ENCODE results near the gene SECISBP2.

SECISBP2 gene

GRCh38 chr9:89350988-89351557 is 32.8 kb downstream of the SECISBP2 start:
- Histone ChIP-seq H3K18ac (ENCODE audit: low read depth in 1 of 2, low read length in 2 of 2) (no peak overlapping the region), H2BK15ac (ENCODE audit: low read depth, poor library complexity, severe bottlenecking) (no peak overlapping the region), H3K27me3 (ENCODE audit: control insufficient read depth in 1 of 2, insufficient read depth in 1 of 2, low read length in 2 of 2) (no peaks in the 10 kb centered on the region), H3K79me1 (replicated peaks; ENCODE audit: low read length, poor library complexity, severe bottlenecking) (peaks cover 50% of the 10 kb centered on the region), H2AFZ (ENCODE audit: low read depth, low read length) (no peak overlapping the region), H2BK120ac (ENCODE audit: low read depth, low read length) (no peak overlapping the region), H3K4me1 (ENCODE audit: control insufficient read depth, insufficient read depth, low read depth, low read length) (no peaks in the 10 kb centered on the region), H3K9ac (ENCODE audit: low read length) (no peak overlapping the region), H3K9me3 (ENCODE audit: control insufficient read depth, low read length) (no peaks in the 10 kb centered on the region), H3K4ac (ENCODE audit: low read depth in 1 of 2, low read length in 2 of 2) (no peak overlapping the region), H3K14ac (ENCODE audit: low read length in 2 of 2) (no peak overlapping the region), H2AK5ac (ENCODE audit: low read length, severe bottlenecking) (no peak overlapping the region), H4K8ac (ENCODE audit: low read length) (no peak overlapping the region), H3K36me3 (ENCODE audit: control insufficient read depth in 1 of 2, insufficient read depth in 2 of 2, low read depth in 1 of 2, low read length in 2 of 2) (peaks cover 79 to 97% of the 10 kb centered on the region in 2 experiments), H4K91ac (ENCODE audit: low read length) (no peak overlapping the region), H3K27ac (ENCODE audit: low read length, poor library complexity, severe bottlenecking) (no peak overlapping the region), H3K23ac (ENCODE audit: low read length in 2 of 2) (no peak overlapping the region), H3K4me3 (ENCODE audit: insufficient read depth in 1 of 2, low read depth in 1 of 2, low read length in 2 of 2) (no peak overlapping the region), H3K4me2 (ENCODE audit: low read length, poor library complexity, severe bottlenecking) (no peak overlapping the region), H2BK5ac (ENCODE audit: low read depth, low read length, poor library complexity, severe bottlenecking) (no peak overlapping the region), H2BK12ac (ENCODE audit: low read length in 2 of 2) (no peak overlapping the region)
- 78% methylated on average over 2 of the region's 2 CpGs for WGBS
- DNase-seq, result no peak

- Histone ChIP-seq H2BK15ac (ENCODE audit: low read depth, poor library complexity, severe bottlenecking) (no peak overlapping the region), H4K8ac (ENCODE audit: low read length) (no peak overlapping the region), H4K91ac (ENCODE audit: low read length) (no peak overlapping the region), H2BK12ac (ENCODE audit: low read length in 2 of 2) (no peak overlapping the region), H3K4ac (ENCODE audit: low read depth in 1 of 2, low read length in 2 of 2) (no peak overlapping the region), H2AK5ac (ENCODE audit: low read length, severe bottlenecking) (no peak overlapping the region), H3K9me3 (ENCODE audit: control insufficient read depth, low read length) (no peaks in the 10 kb centered on the region), H2BK120ac (ENCODE audit: low read depth, low read length) (no peak overlapping the region), H3K9ac (ENCODE audit: low read length) (no peak overlapping the region), H2AFZ (ENCODE audit: low read depth, low read length) (no peak overlapping the region), H3K27ac (ENCODE audit: low read length, poor library complexity, severe bottlenecking) (no peak overlapping the region), H3K14ac (ENCODE audit: low read length in 2 of 2) (no peak overlapping the region), H2BK5ac (ENCODE audit: low read depth, low read length, poor library complexity, severe bottlenecking) (no peak overlapping the region), H3K18ac (ENCODE audit: low read depth in 1 of 2, low read length in 2 of 2) (no peak overlapping the region), H3K4me3 (ENCODE audit: insufficient read depth in 1 of 2, low read depth in 1 of 2, low read length in 2 of 2) (no peak overlapping the region), H3K27me3 (ENCODE audit: control insufficient read depth in 1 of 2, insufficient read depth in 1 of 2, low read length in 2 of 2) (no peaks in the 10 kb centered on the region), H3K4me1 (ENCODE audit: control insufficient read depth, insufficient read depth, low read depth, low read length) (no peaks in the 10 kb centered on the region), H3K79me1 (replicated peaks; ENCODE audit: low read length, poor library complexity, severe bottlenecking) (peaks cover 51% of the 10 kb centered on the region), H3K36me3 (ENCODE audit: control insufficient read depth in 1 of 2, insufficient read depth in 2 of 2, low read depth in 1 of 2, low read length in 2 of 2) (peaks cover 74 to 97% of the 10 kb centered on the region in 2 experiments), H3K23ac (ENCODE audit: low read length in 2 of 2) (no peak overlapping the region), H3K4me2 (ENCODE audit: low read length, poor library complexity, severe bottlenecking) (no peak overlapping the region)
- no peak for DNase-seq
- 99% methylated on average over 6 of the region's 6 CpGs for WGBS
Measured at GRCh38 chr9:89351584-89352300, 33.4 kb downstream of the SECISBP2 start.

GRCh38 chr9:89352451-89352850 is 34.2 kb downstream of the SECISBP2 start:
- no peak overlapping the region for H4K8ac ChIP-seq (ENCODE audit: low read length)
- H3K18ac ChIP-seq (ENCODE audit: low read depth in 1 of 2, low read length in 2 of 2), result no peak overlapping the region
- H2AK5ac ChIP-seq (ENCODE audit: low read length, severe bottlenecking), result no peak overlapping the region
- H3K9ac ChIP-seq (ENCODE audit: low read length), result no peak overlapping the region
- H2BK5ac ChIP-seq (ENCODE audit: low read depth, low read length, poor library complexity, severe bottlenecking), result no peak overlapping the region
- peaks cover 72 to 99% of the 10 kb centered on the region in 2 experiments for H3K36me3 ChIP-seq (ENCODE audit: control insufficient read depth in 1 of 2, insufficient read depth in 2 of 2, low read depth in 1 of 2, low read length in 2 of 2)
- H3K27ac ChIP-seq (ENCODE audit: low read length, poor library complexity, severe bottlenecking), result no peak overlapping the region
- H3K4ac ChIP-seq (ENCODE audit: low read depth in 1 of 2, low read length in 2 of 2), result no peak overlapping the region
- no peaks in the 10 kb centered on the region for H3K9me3 ChIP-seq (ENCODE audit: control insufficient read depth, low read length)
- H3K4me2 ChIP-seq (ENCODE audit: low read length, poor library complexity, severe bottlenecking), result no peak overlapping the region
- H4K91ac ChIP-seq (ENCODE audit: low read length), result no peak overlapping the region
- H2BK15ac ChIP-seq (ENCODE audit: low read depth, poor library complexity, severe bottlenecking), result no peak overlapping the region
- H3K23ac ChIP-seq (ENCODE audit: low read length in 2 of 2), result no peak overlapping the region
- H3K4me3 ChIP-seq (ENCODE audit: insufficient read depth in 1 of 2, low read depth in 1 of 2, low read length in 2 of 2), result no peak overlapping the region
- no peak overlapping the region for H2BK12ac ChIP-seq (ENCODE audit: low read length in 2 of 2)
- H3K4me1 ChIP-seq (ENCODE audit: control insufficient read depth, insufficient read depth, low read depth, low read length), result no peaks in the 10 kb centered on the region
- no peak overlapping the region for H2BK120ac ChIP-seq (ENCODE audit: low read depth, low read length)
- no peak overlapping the region for H2AFZ ChIP-seq (ENCODE audit: low read depth, low read length)
- no peaks in the 10 kb centered on the region for H3K27me3 ChIP-seq (ENCODE audit: control insufficient read depth in 1 of 2, insufficient read depth in 1 of 2, low read length in 2 of 2)
- WGBS, result 84% methylated on average over 2 of the region's 3 CpGs
- DNase-seq, result no peak
- H3K14ac ChIP-seq (ENCODE audit: low read length in 2 of 2), result no peak overlapping the region
- H3K79me1 ChIP-seq (replicated peaks; ENCODE audit: low read length, poor library complexity, severe bottlenecking), result peaks cover 56% of the 10 kb centered on the region

- H4K91ac ChIP-seq (ENCODE audit: low read length), result peak overlapping the region; percentile 18
- no peak overlapping the region for H2AFZ ChIP-seq (ENCODE audit: low read depth, low read length)
- no peaks in the 10 kb centered on the region for H3K4me1 ChIP-seq (ENCODE audit: control insufficient read depth, insufficient read depth, low read depth, low read length)
- WGBS, result 97% methylated on average over 8 of the region's 8 CpGs
- H3K9ac ChIP-seq (ENCODE audit: low read length), result no peak overlapping the region
- H2BK15ac ChIP-seq (ENCODE audit: low read depth, poor library complexity, severe bottlenecking), result no peak overlapping the region
- no peak for DNase-seq
- H3K23ac ChIP-seq (ENCODE audit: low read length in 2 of 2), result no peak overlapping the region
- no peak overlapping the region for H3K4me3 ChIP-seq (ENCODE audit: insufficient read depth in 1 of 2, low read depth in 1 of 2, low read length in 2 of 2)
- H2BK120ac ChIP-seq (ENCODE audit: low read depth, low read length), result no peak overlapping the region
- peaks cover 72 to 99% of the 10 kb centered on the region in 2 experiments for H3K36me3 ChIP-seq (ENCODE audit: control insufficient read depth in 1 of 2, insufficient read depth in 2 of 2, low read depth in 1 of 2, low read length in 2 of 2)
- no peak overlapping the region for H3K27ac ChIP-seq (ENCODE audit: low read length, poor library complexity, severe bottlenecking)
- no peak overlapping the region for H2AK5ac ChIP-seq (ENCODE audit: low read length, severe bottlenecking)
- no peak overlapping the region for H4K8ac ChIP-seq (ENCODE audit: low read length)
- H3K9me3 ChIP-seq (ENCODE audit: control insufficient read depth, low read length), result no peaks in the 10 kb centered on the region
- no peak overlapping the region for H3K18ac ChIP-seq (ENCODE audit: low read depth in 1 of 2, low read length in 2 of 2)
- no peak overlapping the region for H2BK5ac ChIP-seq (ENCODE audit: low read depth, low read length, poor library complexity, severe bottlenecking)
- peaks cover 57% of the 10 kb centered on the region for H3K79me1 ChIP-seq (replicated peaks; ENCODE audit: low read length, poor library complexity, severe bottlenecking)
- no peaks in the 10 kb centered on the region for H3K27me3 ChIP-seq (ENCODE audit: control insufficient read depth in 1 of 2, insufficient read depth in 1 of 2, low read length in 2 of 2)
- H3K14ac ChIP-seq (ENCODE audit: low read length in 2 of 2), result no peak overlapping the region
- H3K4ac ChIP-seq (ENCODE audit: low read depth in 1 of 2, low read length in 2 of 2), result no peak overlapping the region
- H3K4me2 ChIP-seq (ENCODE audit: low read length, poor library complexity, severe bottlenecking), result no peak overlapping the region
- H2BK12ac ChIP-seq (ENCODE audit: low read length in 2 of 2), result no peak overlapping the region
Measured at GRCh38 chr9:89352874-89353649, 34.8 kb downstream of the SECISBP2 start.
